OCI-LY3 (cell line): ENCODE measurements around the gene MYO16.

ENCODE experiments used
- EZH2phosphoT487 ChIP-seq: fragments of 200-600 bp; shearing (Covaris generic); IDR thresholded peaks from 2 replicates; pipeline ENCODE4 v1.6.1; 2018; ENCODE audit warnings: antibody characterized with exemption, mixed run types, low read depth
- TF ChIP-seq, protein P1 (sequence below): fragments of 200-600, 300-600 bp; sonication (generic); IDR thresholded peaks from 2 replicates; pipeline ENCODE4 v1.5.1; 2014; ENCODE audit warnings: antibody characterized with exemption, low read length, low read depth

- TF ChIP-seq, protein P1, sequence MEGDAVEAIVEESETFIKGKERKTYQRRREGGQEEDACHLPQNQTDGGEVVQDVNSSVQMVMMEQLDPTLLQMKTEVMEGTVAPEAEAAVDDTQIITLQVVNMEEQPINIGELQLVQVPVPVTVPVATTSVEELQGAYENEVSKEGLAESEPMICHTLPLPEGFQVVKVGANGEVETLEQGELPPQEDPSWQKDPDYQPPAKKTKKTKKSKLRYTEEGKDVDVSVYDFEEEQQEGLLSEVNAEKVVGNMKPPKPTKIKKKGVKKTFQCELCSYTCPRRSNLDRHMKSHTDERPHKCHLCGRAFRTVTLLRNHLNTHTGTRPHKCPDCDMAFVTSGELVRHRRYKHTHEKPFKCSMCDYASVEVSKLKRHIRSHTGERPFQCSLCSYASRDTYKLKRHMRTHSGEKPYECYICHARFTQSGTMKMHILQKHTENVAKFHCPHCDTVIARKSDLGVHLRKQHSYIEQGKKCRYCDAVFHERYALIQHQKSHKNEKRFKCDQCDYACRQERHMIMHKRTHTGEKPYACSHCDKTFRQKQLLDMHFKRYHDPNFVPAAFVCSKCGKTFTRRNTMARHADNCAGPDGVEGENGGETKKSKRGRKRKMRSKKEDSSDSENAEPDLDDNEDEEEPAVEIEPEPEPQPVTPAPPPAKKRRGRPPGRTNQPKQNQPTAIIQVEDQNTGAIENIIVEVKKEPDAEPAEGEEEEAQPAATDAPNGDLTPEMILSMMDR: no peak
- no peak for TF ChIP-seq EZH2phosphoT487
Measured at GRCh38 chr13:109163037-109163379, 533.6 kb downstream of the MYO16 start.
